ENCODE results near the gene SELENOO.

SELENOO gene

GRCh38 chr22:50189184-50189848, 11.5 kb upstream of the SELENOO start:
- TF ChIP-seq CTCF (IDR thresholded peaks at IDR 0.05) = no peak
- no peak for TF ChIP-seq ZFX (IDR thresholded peaks at IDR 0.05; ENCODE audit: borderline replicate concordance)
- peak overlapping the region; percentile 80 for H3K27ac ChIP-seq

GRCh38 chr22:50189849-50190181, 11.0 kb upstream of the SELENOO start:
- TF ChIP-seq ZFX (IDR thresholded peaks at IDR 0.05; ENCODE audit: borderline replicate concordance) (no peak), CTCF (IDR thresholded peaks at IDR 0.05) (no peak)
- H3K27ac ChIP-seq = peak overlapping the region; percentile 80

GRCh38 chr22:50190182-50190940, 10.4 kb upstream of the SELENOO start:
- TF ChIP-seq CTCF (IDR thresholded peaks at IDR 0.05) = peak; percentile 68
- no peak for TF ChIP-seq ZFX (IDR thresholded peaks at IDR 0.05; ENCODE audit: borderline replicate concordance)
- peak overlapping the region; percentile 80 for H3K27ac ChIP-seq

- peak overlapping the region; percentile 80 for H3K27ac ChIP-seq
- no peak for TF ChIP-seq CTCF (IDR thresholded peaks at IDR 0.05)
These were observed 9.7 kb upstream of the SELENOO start for GRCh38 chr22:50190941-50191741.

- H3K27ac ChIP-seq = no peak overlapping the region
- TF ChIP-seq ZFX (IDR thresholded peaks at IDR 0.05; ENCODE audit: borderline replicate concordance) (no peak), CTCF (IDR thresholded peaks at IDR 0.05) (no peak)
These were observed 8.2 kb upstream of the SELENOO start for GRCh38 chr22:50192436-50193204.

- no peak overlapping the region for H3K27ac ChIP-seq
- TF ChIP-seq CTCF (IDR thresholded peaks at IDR 0.05) (no peak), ZFX (IDR thresholded peaks at IDR 0.05; ENCODE audit: borderline replicate concordance) (no peak)
These were observed 7.2 kb upstream of the SELENOO start for GRCh38 chr22:50193621-50194020.
